DMS 273 (cell line): Measurements from ENCODE around the gene LETM1.

Source experiments
- DNase-seq: peaks from one replicate; lab custom pipeline; 2025; ENCODE audit not compliant: unreplicated experiment; lab: John Stamatoyannopoulos, UW

The LETM1 gene

DNA sequence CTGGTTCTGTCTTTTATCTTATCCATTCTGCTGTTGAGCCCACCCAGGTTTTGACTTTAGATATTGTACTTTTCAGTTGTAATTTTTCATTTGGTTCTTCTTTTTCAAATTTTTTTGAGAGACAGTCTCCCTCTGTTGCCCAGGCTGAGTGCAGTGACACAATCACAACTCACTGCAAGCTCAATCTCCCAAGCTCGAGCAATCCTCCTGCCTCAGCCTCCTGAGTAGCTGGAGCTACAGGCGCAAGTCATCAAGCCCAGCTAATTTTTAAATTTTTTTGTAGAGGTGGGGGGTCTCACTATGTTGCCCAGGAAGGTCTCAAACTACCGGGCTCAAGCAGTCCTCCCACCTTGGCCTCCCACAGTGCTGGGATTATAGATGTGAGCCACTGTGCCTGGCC lies 25.7 kb downstream of the LETM1 start:
- DNase-seq = no peak

DNA sequence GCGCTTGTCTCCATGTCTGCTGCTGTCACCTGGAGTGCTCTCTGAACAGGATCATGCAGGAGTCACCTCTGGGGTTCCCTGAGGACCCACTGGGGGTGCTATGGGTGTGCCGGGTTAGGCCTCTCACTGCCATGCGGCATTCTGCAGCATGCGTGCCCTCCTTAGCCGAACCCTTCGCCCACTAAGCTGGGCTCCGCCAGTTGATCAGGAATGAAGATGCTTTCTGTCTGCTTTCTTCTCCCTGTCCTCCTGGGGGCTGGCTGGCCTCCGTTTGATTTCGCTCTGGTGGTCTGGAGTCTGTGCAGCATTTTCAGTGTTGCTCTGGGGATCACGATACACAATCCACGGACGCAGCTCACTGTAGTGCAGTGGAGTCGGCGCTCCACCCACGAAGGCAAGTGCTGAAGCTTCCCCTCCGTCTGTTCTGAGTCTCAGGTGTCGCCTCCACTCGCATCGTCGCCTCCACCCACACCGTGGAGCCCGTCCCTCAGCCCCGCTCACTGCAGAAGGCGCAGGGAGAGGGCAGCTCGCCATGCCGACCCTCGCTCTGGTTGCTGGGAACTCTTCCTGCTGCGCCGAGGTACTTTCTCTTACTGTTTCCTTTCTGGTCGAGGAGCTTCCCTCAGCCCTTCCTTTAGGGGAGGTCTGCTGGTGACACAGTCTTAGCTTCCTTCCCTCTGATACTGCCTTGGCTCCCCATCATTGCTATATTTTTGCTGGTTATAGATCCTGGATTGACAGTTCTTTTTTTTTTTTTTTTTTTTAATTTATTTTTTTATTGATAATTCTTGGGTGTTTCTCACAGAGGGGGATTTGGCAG lies 29.2 kb downstream of the LETM1 start:
- DNase-seq = no peak

DNA sequence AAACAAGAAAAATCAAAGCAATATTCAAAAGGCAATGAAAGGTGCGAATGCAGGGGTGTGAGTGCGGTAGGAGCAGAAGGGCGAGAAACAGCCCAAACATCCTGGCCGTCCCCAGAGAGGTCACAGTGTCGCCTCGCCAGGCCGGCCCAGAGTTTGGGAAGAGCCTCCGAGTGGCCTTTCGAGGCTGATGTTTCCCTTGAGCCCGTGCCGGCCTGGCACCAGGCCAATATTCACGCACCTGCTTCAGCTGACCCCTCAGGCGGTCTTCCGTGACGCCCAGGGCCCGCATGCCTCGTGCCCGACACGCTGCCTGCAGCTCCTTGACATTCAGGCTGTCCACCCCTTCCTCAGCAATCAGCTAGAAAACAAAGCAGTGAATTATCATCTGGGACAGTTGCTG lies 30.6 kb downstream of the LETM1 start:
- no peak for DNase-seq

DNA sequence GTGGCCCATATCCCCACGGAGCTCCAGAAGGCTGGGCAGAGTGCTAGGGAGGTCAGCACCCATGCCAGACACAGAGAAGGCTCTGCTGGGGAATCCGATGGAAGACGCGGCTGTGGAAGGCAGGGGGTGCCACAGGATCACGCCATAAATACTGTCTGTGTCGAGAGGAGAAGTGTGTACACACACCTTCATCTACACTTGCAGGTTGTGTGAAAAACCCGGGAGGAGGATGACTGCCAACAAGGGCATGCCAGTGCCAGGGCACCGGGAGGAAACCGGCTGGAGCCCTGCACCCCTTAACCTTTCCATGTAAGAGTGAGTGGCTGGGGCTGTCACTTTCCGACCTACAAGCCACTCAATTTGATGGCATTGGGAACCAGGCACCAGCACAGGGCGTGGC lies 31.2 kb downstream of the LETM1 start:
- DNase-seq = no peak

DNA sequence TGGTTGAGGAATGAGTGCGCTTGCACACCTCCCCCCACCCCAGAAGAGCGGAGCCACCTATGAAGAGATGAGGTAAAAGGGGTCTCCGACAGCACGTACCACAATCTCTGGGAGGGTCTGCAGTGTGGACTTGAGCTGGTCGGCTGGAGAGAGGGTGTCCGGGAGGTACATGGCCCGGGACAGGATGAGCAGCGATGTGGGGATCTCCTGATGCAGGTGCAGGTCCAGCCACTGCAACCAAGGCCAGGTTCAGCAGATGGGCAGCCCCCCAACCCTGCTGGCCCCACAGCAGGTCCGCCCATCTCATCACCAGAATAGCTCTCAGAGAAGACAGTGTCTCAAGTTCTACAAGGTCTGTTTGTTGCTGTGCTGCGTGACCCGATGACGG lies 32.4 kb downstream of the LETM1 start:
- DNase-seq = no peak

DNA sequence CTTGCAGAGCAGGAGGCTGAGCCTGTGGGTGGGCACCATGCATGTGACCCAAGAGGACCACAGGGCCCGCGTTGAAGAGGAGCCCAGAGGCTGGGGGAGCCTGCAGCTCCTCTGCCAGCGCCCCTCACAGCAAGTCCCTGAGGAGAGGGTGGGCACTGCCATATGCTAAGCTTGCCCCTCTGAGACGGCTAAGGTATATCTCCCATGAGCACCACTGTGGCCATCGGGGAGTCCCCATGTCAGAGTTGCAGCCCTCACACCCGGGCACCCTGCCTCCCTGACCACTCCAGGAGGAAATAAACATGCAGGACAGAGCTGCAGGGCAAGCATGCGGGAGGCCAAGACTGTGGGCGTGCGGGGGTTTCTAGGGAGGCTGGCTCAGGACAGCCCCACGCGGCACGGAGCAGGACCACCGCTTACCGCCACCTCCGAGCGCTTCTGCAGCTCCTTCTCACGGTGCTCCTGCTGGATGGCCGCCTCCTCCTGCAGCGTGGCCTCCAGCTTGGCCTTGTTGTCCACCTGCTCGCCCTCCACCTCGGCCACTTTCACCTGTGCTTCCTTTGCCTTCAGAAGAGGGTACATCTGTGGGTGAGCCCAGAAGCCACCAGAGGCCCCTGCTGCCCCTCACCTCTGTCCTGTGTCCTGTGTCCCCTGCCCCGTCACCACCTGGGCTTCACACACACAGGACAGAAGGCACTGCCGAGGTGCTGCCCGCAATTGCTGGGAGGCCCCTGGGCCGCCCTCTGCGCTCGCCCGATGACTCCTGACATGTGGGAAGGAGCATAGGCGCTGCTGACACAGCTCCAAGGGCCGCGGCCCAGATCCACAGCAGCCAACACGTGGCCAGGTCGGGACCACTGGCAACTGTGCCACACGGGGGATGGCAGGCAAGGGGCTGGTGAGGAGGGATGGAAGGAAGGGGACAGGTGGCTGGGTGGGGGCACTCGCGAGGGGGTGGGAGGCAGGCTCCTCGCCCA lies 33.1 kb downstream of the LETM1 start:
- no peak for DNase-seq

DNA sequence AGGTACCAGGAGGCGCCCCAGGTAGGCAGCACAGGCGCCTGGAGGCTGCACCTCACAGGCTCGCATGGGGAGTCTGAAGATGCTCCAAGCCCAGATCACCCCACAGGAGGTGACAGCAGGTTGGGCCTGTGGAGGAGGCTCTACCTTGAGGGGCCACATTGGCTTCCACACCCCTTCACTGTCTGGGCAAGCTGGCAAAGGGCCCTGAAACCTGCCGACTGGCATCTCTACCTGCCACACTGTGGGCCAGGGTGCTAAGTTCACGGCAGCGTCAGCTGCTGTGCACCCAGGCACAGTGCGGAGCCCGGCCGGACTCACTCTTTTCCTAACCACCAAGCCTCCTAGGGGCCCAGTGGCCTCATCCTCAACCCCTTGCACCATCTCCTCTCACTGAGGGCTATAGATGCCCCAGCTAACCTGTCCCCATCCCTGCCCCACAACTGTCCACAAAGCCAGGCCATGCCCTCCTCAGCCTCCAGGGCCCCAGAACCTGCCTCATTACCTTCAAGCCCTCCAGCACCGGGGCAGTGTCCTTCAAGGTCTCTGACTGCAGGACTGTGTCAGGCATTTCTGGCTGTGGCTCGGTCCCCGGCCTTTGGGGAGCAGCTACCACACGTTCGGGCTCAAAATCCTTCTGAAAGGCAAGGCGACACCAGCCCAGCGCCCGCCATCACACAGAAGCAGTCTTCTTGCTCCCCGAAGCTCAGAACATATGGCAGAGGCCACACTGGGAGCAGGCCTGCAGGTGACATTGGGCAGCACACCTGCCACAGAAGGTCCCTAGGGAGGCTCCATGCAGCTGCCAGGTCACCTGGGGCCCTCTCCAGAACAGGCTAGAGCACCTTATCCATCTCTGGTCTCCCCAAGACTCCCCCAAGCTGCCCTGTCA lies 34.0 kb downstream of the LETM1 start:
- no peak for DNase-seq

DNA sequence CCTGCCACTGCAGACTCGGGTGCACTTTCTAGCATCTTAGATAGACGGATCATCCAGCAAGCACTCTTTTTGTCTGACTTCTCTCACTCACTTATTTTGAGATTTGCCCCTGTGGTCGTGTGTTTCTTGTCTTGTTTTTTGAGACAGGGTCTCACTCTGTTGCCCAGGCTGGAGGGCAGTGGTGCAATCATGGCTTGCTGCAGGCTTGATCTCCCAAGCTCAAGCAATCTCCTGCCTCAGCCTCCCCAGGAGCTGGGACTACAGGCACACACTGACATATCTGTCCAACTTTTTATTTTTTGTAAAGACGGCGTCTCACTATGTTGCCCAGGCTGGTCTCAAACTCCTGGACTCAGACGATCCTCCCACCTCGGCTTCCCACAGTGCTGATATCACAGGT lies 36.1 kb downstream of the LETM1 start:
- no peak for DNase-seq

DNA sequence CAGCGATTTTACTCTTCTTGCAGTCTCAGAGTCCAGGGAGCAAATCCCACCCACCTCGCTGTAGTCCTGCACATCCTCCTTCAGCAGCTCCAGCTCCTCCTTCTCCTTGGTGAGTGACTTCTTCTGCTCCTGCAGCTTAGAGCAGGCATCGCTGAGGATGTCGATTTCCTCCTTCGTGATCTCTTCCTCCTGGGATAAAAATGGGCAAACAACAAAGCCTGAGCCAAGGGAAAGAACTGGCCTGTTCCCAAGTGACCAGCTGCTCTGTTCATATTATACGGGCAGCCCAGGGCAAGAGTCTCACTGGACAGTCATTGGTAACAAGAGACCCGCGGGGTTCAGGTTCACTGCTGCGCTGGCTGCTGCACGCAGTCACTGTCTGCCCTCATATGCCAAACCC lies 36.7 kb downstream of the LETM1 start:
- no peak for DNase-seq

DNA sequence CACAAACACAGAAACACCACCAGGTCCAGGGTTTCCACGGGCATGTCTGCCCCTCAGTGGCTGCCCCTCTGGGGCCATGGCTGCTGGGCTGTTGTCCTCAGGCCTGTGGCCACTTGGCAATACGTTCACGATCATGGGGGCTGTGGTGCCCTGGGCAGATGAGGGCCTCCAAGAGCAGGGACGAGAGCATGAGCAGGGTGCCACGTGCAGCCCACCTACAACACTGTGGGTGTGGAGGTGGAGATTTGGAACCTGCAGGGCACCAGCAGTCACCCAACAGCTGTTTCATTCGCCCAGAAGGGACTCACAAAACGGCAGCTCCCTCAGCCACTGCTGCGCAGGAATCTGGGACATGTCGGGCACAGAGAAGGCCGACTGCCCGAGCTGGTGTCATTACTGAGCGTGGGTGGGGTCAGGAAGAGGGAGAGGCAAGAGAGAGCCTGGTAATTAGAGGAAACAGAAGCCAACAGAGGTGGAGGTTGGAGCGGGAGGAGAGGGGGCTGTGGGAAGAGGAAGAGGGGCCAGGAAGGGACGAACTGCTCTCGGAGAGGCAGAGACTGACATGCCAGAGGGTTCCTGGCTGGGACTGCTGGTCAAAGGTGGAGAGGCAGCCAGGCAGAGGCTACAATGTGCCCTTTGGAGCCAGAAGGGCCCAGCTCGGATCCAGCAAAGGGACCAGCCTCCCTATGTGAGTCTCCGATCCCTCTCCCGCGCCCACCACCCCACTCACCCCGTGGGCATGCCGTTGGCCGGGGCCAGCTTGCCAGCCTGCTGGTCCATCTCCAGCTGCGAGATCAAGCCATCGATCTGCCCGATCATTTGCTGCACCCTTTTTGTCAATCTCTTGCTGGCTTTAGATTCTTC lies 39.7 kb downstream of the LETM1 start:
- no peak for DNase-seq

DNA sequence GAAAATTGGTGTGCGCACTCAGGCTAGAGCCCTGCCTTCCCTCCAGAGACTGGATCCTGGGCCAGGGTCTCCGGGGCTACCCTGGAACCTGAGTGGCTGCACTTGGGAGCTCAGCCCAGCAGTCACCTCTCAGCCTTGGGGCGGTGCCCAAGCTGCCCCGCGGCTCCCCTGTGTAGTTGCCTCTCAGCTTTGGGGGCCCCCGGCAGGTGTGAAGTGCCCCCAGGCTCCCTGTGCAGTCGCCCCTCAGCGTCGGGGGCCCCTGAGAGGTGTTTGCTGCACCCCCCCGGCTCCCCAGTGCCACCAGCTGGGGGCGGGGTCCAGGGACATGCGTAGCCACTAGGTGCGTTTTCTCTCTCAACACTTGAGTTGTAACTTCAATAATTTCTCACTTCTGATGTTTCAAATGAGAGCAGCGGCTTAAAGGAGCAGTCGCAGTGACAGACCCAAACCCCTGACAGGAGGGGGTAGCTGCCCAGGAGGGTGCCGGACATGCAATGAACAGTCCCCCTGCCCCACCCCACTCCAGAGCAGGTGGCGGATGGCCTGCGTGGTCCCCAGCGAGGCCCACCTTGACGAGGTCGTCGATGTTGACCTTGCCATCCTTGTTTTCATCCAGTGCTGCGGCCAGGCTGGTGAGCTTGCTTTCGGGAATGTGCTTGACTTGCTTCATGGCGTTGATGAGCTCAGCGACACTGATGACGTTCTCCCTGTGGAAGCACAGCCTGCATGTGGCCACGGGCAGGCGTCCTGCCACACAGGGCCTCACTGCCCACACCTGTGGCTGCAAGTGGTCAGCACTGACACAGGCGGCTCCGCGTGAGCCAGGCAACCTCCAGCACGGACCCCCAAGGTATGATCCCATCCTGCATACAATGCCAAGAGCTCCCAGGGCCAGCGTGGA lies 40.6 kb downstream of the LETM1 start:
- DNase-seq = no peak

DNA sequence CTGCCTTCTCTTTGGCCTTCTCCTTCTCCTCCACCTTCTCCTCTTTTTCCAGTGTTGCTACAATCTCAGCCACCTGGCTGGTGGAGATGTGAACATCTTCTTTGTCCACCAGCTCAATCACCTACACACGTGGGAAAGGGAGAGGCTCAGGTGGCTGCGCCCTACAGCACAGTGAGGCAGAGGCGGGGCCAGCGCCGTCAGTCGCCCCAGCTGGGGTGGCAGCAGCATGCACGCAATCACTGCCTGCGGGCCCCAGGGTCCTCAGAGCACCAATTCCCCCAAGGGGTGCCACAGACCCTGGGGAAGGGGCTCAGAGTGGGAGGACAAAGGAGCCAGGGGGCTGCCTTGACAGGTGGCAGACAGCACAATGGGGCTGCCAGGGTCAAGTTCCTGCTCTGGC lies 41.5 kb downstream of the LETM1 start:
- DNase-seq = no peak

DNA sequence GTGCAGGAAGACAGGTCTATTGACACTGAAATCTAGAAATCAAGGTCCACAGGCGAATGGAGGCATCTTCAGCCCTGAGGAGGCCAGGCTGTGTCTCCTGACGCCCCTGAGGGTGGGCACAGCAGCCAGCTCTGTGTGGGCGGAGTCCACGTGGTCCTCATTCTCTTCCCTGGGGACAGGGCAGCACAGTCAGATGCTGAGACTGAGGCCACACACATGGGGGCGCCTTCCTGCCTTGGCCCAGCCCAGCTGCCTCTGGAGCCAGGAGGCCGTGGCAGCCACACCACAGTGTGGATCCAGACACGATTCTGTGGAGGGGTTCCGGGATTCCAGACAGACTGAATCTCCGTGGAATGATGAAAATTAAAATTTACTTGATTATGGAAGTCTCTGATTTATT lies 42.0 kb downstream of the LETM1 start:
- DNase-seq = peak; percentile 29

DNA sequence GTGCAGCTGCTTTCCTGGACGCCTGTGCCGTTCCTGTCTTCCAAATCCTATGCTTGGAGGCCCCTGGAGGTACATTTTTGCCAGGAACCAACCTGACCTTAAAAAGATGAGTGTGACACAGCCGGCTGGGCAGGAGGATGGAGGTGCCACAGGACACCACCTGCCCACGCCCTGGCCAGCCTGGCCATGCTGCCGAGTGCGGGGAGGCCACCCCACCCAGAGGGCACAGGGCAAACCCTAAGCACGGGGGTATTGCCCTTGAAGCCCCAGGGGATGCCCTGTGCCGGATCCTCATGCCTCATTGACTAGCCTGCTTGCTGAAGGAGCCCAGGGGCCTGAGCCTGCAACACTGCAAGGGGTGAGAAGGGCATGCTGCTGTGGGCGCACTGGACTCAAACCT lies 42.7 kb downstream of the LETM1 start:
- DNase-seq = no peak

DNA sequence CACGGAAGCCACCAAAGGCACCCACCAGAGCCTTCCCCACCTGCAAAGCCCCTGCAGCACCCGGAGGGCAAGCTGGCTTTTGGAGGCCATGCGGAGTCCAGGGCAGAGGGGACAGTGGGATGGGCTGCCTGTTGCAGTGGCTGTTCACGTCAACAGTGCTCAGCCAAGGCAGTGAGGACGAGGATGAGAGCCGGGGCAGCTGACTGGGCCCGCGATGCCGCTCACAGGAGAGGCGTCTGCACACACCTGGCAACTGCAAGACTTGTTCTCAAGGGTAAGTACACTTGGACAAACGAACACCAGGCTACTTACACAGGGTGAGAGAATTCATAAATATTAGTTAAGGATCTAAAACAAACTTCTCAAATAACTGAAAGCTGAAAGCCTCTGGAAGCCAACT lies 43.2 kb downstream of the LETM1 start:
- no peak for DNase-seq

DNA sequence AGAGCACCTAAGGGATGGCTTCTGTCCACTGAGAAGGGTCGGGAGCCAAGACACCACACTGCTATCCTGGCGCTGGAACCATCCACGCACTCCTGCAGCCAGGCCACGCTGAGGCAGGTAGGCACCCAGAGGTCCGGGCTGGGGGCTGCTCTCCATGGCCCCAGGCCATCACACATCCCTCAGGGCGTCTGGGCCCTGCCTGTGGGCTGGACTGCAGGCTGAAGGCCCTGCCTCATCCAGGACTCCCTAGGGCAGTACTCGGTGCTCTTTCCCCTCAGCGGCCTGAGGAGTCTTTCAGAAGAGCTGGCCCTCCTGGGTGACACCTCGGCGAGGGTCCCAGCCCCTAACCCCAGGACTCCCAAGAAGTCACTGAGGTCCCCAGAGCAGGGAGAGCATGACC lies 45.2 kb downstream of the LETM1 start:
- no peak for DNase-seq

DNA sequence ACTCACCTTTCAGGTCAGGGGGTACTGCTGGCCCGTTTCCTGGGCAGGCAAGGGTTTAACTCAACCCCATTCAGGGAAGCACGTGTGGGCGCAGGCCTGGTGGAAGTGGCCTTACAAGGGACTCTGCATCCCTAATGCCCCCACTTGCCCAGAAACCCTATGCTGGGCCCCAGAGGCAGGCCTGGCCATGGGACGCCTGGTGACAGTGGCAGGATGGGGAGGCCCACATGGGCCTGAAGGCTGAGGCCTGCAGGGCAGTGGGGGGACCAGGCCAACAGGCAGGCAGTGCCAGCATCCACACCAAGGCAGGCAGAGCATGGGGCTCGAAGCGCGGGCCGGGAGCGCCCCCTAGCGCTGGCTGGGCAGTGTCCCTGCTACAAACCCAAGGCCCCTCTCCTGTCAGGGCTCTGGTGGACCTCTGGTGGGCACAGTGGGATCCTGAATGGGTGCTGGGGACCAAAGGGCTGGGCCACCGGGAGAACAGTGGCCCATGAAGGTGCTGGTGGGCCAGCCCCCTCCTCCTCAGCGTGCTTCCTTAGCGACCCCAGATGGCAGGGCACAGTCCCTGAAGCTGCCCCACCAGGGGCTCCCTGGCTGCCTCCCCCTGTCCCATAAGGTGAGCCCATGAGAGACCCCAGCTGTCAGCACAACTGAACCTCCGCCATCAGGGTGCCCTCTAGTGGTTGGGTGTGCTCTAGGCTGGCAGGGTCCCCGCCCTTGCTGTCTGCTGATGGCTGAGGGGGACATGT lies 46.0 kb downstream of the LETM1 start:
- DNase-seq = peak; percentile 84
